ENCODE results near the gene CACNA1C.

Gene CACNA1C

DNA sequence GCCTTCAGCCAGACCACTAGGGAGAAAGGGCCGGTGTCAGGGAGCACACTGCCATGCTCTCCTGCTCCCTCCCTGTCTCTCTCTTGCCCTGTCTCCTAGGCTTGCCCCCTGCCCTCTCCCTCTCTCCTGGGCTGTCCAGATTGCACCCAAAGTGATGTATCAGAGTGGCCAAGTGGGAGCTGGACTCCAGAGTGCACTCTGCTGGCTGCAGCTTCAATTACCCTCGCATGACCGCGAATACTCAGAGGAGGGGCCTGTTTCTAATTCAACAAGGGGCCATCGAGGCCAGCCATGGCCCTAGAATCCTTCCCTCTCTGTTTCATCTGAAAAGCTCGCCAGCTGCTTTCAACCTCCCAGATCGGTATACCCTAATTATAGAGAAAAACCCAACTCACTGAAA is 535.6 kb downstream of the CACNA1C start:
- DNase-seq (ENCODE audit: low read depth): no peak

DNA sequence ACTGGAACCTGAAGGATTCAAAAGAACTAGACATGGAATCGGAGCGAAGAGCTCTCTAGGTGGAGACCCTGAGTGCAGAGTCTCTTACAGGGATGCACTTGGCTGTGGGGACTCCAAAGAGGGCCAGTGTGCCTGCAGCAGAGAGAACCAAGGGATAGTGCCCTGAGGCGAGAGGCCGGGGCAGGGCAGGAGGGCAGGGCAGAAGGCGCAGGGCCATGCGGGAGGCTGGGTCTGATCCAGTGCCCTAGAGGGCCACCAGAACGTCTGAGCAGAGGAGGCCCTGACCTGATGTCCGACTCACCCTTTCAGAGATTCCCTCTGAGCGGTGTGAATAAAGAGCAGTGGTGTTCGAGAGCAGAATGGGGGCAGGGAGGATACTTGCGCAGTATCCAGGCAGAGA is 536.6 kb downstream of the CACNA1C start:
- DNase-seq (ENCODE audit: low read depth): no peak

DNA sequence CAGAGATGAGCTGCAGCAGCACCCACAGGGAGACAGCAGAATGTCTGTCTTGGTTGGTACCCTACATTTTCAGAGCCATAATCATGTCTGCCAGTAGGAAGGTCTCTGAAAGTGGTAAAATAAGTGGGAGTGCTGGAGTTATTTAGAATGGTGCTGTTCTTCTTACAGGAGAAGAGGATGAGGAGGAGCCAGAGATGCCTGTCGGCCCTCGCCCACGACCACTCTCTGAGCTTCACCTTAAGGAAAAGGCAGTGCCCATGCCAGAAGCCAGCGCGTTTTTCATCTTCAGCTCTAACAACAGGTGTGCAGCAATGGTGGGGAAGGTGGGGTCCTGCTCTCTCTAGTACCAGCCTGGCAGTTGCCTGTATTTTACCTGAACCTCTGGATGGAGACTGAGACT is 540.3 kb downstream of the CACNA1C start:
- DNase-seq (ENCODE audit: low read depth): no peak

DNA sequence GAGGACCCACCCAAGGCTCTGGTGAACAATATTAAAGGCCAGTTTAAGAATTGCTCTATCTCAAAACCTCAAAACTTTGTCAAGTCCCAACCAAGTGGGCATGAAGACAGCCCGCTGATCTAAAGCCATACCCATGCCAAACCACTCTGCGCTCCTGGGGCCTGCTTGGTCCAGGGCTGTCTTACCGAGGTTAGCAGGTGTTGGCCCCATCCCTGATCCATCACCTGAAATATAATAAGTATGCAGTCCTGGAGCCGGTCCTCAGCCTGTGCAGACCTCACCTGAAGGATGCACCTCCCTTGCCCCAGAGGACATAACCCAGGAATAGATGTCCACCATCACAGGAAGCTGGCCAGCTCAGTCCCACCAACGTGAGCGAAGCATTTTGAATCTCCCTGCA is 543.7 kb downstream of the CACNA1C start:
- no peak for DNase-seq (ENCODE audit: low read depth)

DNA sequence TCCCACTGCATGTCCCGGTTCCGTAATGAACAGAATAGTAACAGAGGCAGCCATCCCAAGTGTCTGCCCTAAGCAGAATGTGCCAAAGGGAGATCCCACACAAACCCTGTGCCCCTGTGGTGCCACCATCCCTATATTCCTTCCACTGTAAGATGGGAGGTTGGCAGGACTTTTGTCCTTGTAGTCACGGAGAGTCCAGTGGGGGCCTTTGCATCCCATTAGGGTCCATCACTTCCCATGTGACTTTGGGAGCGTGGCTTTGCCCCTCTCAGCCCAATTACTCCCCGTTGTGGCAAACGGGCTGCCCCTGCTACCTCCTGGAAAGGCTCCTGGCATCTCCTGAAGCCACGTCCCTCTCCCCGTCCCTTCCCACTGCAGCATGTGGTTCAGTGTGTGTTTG is 552.5 kb downstream of the CACNA1C start:
- no peak for DNase-seq (ENCODE audit: low read depth)

DNA sequence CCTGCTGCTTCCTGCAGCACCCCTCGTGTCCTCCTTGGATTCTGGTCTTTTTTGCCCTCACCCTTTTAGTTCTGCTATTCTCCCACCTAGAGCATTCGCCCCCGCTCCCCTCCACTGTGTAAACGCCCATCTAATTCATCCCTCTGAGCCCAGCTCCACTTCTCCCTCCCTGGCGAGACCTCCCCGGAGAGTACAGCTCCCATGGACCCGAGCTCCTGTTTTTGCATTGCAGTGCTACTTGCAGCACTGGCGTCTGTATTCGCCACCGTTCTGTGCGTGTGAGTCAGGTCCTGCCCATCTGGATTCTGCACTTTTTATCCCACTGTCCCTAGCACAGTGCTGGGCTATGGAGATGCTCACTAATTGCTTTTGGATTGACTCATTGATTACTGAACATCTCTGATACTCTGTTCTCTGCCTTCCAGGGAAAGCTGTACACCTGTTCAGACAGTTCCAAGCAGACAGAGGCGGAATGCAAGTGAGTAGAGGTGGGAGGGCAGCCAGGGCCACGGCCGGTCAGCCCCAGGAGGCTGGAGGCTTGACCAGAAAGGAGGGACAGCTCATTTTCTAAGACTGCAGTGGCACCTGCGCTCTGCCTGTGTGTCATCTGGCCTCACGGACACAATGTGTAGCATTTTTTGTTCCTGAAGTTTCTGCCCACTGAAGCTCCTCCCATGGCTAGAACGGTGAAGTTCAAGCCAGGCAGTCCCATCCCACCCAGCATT is 553.6 kb downstream of the CACNA1C start:
- DNase-seq (ENCODE audit: low read depth): no peak

DNA sequence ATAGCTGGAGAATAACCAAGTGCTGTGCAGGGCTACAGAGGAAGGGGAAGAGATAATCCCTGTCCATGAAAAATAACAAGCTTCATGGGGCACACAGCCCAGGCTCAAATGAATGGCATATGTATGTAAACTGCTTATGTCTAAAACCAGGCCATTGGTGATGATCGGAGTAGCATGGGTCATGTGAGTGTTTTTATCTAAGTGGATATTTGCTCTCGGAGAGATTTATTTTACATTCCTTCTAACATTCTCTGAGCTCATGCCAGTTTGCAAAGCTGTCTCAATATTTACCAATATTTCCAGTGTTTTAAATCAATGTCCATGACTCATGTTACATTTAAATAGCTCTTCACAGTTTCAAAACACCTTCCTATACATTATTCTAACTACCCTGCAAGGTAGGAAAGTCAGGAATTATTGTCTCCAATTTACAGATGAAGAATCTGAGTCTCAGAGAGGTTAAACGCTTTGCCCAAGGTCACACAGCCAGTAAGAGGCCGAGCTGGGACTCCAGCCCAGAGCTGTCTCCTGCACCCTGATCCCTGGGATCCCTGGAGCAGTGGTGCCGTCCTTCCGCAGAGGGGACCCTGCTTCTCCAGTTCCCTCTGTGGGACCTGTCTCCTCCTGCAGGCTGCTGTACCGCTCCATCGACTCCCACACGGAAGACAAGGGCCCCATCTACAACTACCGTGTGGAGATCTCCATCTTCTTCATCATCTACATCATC is 555.3 kb downstream of the CACNA1C start:
- no peak for DNase-seq (ENCODE audit: low read depth)

DNA sequence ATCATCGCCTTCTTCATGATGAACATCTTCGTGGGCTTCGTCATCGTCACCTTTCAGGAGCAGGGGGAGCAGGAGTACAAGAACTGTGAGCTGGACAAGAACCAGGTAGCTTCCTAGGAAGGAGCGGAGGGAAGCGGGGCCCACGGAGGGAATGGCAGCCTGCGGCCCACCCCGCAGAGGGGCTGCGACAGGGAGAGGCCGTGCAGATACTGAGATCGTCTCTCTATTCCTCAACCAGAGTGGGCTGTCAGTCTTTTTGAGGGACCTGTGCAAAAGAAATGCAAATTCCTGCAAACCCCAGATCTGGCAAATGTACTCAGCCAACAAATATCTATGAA is 555.8 kb downstream of the CACNA1C start:
- DNase-seq (ENCODE audit: low read depth): no peak

DNA sequence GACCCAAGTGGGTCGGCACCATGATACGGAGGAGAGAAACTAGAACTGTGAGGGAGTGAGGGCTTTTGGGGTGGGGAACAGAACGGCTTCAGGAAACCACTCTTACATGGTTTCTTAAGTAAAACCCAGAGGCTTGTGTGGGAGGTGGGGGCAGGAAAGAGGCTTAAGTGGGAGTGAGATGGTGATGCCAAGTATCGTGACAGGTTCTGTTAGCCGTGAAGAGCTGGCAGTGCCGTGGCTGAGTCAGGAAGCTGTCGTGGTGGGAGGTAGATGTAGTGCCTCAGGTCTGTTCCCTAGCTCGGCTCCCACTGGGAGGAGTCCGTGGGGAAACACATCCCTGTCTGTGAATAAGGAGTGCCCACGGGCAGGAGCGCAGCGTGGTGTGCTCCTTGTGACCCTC is 556.2 kb downstream of the CACNA1C start:
- DNase-seq (ENCODE audit: low read depth): no peak

DNA sequence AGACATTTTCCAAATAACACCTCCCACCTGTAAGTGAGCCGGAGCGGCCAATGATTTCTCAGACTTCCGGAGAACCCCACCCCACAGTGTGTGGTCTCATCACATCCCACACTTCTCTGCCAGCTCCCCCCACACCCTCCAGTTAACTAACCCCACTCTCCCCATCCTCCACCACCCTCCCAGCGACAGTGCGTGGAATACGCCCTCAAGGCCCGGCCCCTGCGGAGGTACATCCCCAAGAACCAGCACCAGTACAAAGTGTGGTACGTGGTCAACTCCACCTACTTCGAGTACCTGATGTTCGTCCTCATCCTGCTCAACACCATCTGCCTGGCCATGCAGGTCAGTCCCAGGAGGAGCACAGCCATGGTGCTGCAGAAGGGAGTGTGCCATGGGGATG is 557.6 kb downstream of the CACNA1C start:
- DNase-seq (ENCODE audit: low read depth): no peak

DNA sequence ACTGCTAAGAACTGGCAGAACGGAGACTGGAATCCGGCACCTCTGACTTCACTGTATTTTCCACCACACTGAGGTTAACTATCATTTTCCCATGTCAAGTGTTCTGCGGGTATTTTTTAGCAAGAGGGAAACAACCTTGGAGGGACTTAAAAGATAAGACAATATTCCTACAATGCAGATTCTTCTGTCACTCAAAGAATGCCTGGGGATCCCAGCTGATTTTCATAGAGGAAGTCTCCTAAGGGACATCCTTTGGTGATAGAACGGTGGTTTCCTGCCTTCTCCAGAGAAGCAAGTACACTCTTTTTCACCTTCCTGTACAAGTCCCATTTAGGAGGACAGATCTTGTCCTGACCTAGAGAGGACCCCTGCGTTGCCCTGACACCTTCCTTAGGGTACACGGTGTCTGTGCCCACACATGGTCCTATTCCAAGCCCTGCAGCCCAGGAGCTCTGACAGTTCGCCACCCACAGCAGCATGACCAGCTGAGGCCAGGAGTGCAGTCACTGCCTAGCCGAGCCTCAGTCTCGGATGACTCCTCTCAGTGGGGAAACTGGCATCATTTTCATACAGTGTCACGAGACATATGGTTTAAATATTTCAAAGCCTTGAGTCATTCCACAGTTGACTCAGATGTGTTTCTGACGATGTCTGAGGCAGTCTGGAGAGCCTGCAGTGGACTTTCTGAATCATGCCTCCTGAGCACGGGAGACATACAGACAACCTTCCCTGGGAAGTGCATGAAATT is 560.7 kb downstream of the CACNA1C start:
- no peak for DNase-seq (ENCODE audit: low read depth)

DNA sequence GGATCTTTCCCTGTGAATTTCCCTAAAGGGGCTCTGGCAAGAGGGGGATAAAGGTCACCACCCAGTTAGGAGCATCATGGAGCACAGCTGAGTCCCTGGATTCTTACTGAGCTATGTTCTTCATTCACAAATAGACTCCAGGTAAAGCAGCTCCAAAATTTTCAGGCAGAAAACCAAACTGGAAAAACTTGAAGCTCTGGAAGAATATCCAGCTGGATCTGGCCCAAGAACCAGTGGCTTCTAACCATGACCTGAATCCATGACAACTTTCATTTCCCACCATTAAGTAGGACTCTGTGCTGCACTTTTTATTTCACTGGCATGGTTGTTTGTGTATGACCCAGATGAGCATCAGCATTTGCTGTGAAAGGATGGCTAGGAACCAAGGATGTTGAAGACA is 561.6 kb downstream of the CACNA1C start:
- no peak for DNase-seq (ENCODE audit: low read depth)

DNA sequence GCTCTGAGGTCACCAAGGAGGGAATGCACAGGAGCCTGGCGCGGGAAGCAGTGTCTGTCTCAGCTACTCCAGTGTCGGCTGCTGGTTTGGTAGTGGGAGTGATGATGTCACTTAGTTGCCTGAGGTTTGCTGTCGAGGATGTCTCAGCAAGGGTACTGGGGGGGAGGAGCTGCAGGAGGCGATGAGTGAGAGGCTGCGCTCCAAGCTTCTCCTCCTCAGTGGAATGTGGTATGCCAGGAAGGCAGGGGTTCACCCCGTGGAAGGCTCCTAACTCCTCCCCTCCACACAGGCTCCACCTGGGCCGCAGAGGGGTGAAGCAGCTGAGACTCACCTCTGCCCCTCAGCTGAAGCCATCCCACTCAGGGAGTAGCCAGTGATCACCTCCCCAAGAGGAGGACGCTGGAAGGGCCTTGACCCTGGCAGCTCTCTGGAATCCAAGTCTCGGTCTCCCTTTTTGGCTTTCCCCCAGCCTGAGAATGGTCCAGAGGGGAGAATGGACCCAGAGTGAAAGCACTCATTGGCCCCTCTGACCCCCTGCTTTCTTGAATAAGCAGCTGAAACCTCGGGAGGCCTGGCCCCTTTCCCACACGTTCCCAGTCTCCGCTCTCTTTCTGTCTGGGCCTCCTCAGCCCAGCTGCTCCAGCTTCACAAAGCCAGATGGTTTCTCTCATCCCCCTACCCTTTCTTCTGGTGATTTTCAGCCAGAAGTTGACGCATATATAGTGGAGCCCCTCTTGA is 563.0 kb downstream of the CACNA1C start:
- no peak for DNase-seq (ENCODE audit: low read depth)

DNA sequence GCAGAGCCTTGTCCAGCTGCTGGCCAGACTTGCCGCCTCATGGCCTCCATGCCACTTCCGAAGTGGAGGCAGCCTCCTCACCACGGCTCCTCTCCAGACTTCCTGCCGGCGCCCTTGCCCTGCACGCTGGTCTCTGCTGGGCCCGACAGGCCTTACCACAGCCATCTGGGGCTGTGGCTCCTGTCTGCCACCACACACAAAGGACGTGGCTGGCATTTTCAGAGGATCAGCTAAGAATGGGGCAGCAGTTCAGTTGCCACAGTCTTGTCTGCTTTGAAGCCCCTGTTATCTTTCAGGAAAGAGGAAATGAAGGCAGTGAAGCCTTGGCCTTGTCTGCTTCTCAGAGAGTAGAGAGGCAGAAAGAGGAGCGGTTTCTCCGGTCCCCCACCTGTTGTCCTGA is 564.0 kb downstream of the CACNA1C start:
- DNase-seq (ENCODE audit: low read depth): no peak

DNA sequence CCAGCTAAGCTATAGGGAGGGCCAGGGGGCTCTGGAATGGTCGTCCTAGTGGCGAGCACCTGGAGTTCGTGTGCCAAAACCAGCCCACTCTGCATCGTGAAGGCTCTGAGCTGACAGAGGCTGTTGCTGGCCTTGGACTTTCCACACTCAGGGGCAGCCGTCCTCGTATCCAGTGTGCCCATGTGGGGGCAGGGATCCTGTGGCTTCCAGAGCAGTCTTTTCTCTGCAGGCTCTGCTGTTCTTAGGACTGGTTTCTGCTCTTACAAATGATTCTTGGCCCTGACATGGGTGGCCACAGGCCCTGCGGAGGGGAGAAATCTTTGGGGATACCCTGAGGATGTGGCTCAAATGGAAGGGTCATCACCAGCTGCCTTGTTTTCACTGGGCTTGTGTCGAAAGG is 564.6 kb downstream of the CACNA1C start:
- DNase-seq (ENCODE audit: low read depth): no peak

DNA sequence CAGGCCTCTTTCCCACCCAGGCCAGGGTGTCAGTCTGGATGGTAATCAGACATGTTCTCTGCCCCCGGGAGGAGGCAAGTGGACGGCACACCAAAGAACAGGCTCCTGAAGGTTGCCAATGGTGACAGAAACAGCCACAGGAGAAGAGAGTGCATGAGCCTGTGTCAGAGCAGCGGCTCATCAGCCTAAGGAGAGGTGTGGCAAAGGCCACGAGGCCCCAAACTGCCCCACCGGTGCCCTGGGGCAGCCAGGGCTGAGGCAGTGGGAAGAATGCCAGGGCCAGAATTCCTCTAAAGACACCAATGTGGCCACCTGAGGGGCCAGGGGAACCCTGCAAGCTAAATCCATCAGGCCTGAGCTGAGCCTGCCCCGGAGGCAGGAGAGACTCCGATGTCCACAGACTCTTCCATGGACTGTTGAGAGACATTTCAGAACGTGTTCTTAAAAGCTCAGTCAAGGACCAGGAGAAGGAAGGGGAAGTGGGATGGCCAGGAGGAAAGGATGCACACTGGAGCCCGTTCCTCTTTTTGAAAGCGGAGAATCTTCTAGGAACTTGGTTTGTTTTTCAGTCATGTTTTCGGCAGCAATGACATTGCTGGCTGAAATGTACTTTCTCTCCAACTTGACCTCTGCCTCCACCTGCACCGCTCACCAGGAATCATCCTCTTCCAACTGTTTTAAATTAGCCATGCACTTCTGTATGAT is 565.7 kb downstream of the CACNA1C start:
- DNase-seq (ENCODE audit: low read depth): no peak

DNA sequence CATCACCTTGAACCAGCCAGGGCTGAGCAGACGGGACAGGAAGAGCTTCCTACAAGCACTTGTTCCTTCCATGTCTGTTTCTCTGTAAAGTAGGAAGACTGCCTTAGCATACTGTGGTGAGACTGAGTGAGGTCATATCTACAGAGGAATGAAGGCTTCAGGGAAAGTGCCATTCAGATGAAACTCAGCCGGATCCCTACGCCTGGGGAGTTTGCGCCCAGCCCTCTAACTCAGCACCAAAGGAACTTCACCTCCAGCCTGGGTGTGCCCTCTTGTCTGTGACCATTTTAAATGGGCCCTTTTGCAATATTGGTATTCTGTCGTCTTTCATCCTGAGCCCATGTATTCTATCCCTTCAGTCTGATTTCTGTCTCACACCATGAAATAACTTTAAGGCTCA is 566.3 kb downstream of the CACNA1C start:
- DNase-seq (ENCODE audit: low read depth): no peak

DNA sequence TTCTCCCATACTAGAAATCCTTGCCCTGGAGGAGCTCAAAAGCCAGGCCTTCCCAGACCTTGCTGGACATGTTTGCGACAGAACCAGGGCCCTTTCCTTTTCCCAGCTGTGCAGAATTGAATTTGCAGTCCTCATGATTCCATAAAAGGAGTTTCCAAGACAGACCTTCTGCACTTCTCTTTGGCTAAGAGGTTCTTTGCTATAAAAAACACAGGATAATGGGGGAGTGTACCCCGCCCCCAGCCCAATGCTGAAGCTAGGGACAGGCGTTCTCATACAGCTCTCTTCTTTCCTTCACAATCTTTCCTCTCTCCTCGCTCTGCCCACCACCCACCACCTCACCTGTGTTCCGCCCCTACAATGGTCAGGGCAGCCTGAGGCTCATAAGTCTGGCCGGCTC is 569.7 kb downstream of the CACNA1C start:
- DNase-seq (ENCODE audit: low read depth): no peak

DNA sequence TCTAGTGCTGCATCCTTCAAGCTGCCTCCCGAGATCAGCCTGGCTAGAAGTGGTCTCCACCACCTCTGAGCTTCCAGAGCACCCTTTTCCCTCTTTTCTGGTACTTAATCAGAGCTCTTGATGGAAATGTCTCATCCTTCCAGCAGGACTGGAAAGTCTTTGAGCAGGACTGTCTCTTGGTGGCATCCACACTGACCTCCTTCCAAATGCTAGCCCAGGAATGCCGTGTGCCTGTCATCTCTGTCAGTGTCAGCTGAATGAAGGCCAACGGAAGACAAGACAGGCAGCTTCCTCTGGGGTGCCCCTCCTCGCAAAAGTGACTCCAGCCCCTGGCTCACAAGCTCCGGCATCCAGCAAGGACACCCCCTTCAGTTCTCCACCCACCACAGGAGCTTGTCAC is 570.7 kb downstream of the CACNA1C start:
- DNase-seq (ENCODE audit: low read depth): no peak

DNA sequence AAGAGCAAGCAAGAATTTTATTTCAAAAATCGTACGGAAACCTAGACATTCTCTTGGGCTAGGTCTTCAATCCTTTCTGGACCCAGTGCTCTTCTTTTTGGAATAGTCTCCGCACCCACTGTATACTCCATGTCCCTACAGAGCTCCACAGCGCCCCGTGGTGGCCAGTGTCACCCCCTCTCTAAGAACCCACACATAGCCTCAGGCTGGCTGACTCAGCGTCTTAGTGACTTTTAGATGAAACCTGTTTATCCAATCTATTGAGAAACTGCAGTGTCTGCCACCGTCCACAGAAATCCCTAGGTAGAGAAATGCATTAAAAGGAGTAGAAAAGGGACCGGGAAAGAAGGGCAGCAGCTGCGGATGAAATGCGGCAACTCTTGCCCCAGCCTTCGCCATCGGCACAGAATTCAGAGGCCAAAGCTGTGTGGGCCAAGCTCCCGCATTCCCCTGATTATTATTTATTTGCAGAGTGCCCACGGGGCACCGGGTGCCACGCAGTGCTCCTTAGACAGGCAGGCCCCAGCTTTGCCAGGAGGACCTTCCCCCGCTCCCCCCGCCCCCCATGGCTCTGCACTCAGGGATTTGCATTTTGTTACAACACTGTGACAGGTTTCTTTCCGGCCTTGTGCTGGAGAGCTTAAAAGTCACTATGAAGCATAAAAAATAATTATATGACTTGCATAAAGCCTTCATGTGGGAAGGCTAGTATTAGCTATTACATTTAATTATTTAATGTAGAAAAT is 571.9 kb downstream of the CACNA1C start:
- no peak for DNase-seq (ENCODE audit: low read depth)

DNA sequence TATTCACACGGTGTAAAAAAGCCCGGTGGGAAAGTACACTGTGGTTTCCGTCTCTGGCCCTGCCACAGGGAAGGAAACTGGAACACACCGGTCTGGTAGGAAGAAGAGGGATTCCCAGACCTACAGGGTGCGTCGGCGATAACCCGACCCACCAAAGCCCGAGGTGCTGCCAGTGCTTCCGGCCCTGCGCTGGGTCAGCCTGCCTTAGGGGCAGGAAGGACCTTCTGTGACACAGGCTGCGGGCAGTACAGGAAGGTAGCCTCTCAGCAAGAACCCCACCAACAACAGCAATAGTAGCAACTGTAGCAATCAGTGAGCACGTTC is 572.5 kb downstream of the CACNA1C start:
- no peak for DNase-seq (ENCODE audit: low read depth)

All from stimulated activated CD8-positive, alpha-beta memory T cell treated with anti-CD3 and anti-CD28 coated beads, Interleukin-12 subunit alpha, Interleukin-12 subunit beta, amount 100 ng/mL, for 1 hour (primary cell).